Liver (tissue), 9 donors: ENCODE measurements around the gene FRMD1. TPM values are rescaled to one million over a fixed set of nuclear protein-coding genes. Genes with fewer than 3 reads are reported as not detected.

Experiments
- DNase-seq: peaks from one replicate; pipeline ENCODE4 v3.0.0-alpha.2; 2017; ENCODE audit warnings: low spot score
- H3K27ac ChIP-seq, 2 donors: one replicate each; pipeline ENCODE4 v1.7.0; 2013; ENCODE audit warnings: inconsistent platforms in 2 of 2, low read length in 2 of 2, control low read depth in 1 of 2, low read depth in 1 of 2, mild to moderate bottlenecking in 1 of 2
- H3K27me3 ChIP-seq, 4 donors: one replicate each; pipeline versions ENCODE4 v1.6.1 to v1.7.0; 2013; ENCODE audit warnings: low read length in 3 of 4, inconsistent platforms in 1 of 4, mild to moderate bottlenecking in 1 of 4, moderate library complexity in 1 of 4; ENCODE audit not compliant: control insufficient read depth in 4 of 4, insufficient read depth in 4 of 4
- H3K36me3 ChIP-seq, 4 donors: one replicate each; pipeline versions ENCODE4 v1.6.1 to v1.7.0; 2013; ENCODE audit warnings: low read length in 3 of 4, mild to moderate bottlenecking in 3 of 4, low read depth in 1 of 4, moderate library complexity in 1 of 4; ENCODE audit not compliant: control insufficient read depth in 4 of 4, insufficient read depth in 3 of 4
- H3K4me1 ChIP-seq, 4 donors: one replicate each; pipeline versions ENCODE4 v1.6.1 to v1.7.0; 2013; ENCODE audit warnings: low read length in 3 of 4, mild to moderate bottlenecking in 3 of 4, moderate library complexity in 1 of 4; ENCODE audit not compliant: control insufficient read depth in 4 of 4, insufficient read depth in 4 of 4
- H3K4me3 ChIP-seq, 3 donors: one replicate each; pipeline versions ENCODE4 v1.6.1 to v1.7.0; 2013; ENCODE audit warnings: low read length in 3 of 3, control low read depth in 1 of 3, low read depth in 1 of 3, mild to moderate bottlenecking in 1 of 3
- H3K9ac ChIP-seq, 2 donors: one replicate each; pipeline ENCODE4 v1.7.0; 2013; ENCODE audit warnings: low read length in 2 of 2, mild to moderate bottlenecking in 2 of 2, moderate library complexity in 2 of 2, control low read depth in 1 of 2, low read depth in 1 of 2
- H3K9me3 ChIP-seq, 4 donors: one replicate each; pipeline versions ENCODE4 v1.6.1 to v1.7.0; 2013; ENCODE audit warnings: low read length in 3 of 4; ENCODE audit not compliant: control insufficient read depth in 4 of 4
- CTCF ChIP-seq: fragments of 150-350 bp; IDR thresholded peaks from 2 replicates; pipeline ENCODE4 v1.5.1; 2017; ENCODE audit warnings: improper control_type of control experiment, low read depth, low read length; ENCODE audit not compliant: missing input control
- EGR1 ChIP-seq, 2 donors: IDR thresholded peaks; 2 replicates each; pipeline ENCODE4 v1.6.1; 2016 to 2018; ENCODE audit warnings: antibody characterized with exemption in 2 of 2, low read depth in 2 of 2
- FOXA1 ChIP-seq: IDR thresholded peaks from 2 replicates; pipeline ENCODE4 v1.6.1; 2016; ENCODE audit warnings: antibody characterized with exemption
- FOXA2 ChIP-seq: IDR thresholded peaks from 2 replicates; pipeline ENCODE4 v1.6.1; 2016; ENCODE audit warnings: antibody characterized with exemption
- GABPA ChIP-seq, 2 donors: IDR thresholded peaks in 1 of 2; conservative IDR thresholded peaks in 1 of 2; 2 replicates each; pipeline ENCODE4 v1.6.1; 2016; ENCODE audit warnings: antibody characterized with exemption in 2 of 2, mild to moderate bottlenecking in 1 of 2, moderate library complexity in 1 of 2
- HNF4A ChIP-seq, 2 donors: conservative IDR thresholded peaks; 2 replicates each; pipeline ENCODE4 v1.6.1; 2016; ENCODE audit warnings: antibody characterized with exemption in 2 of 2, mild to moderate bottlenecking in 2 of 2
- HNF4G ChIP-seq: IDR thresholded peaks from 2 replicates; pipeline ENCODE4 v1.6.1; 2016; ENCODE audit warnings: antibody characterized with exemption
- JUND ChIP-seq, 2 donors: IDR thresholded peaks; 2 replicates each; pipeline ENCODE4 v1.6.1; 2016; ENCODE audit warnings: antibody characterized with exemption in 2 of 2
- REST ChIP-seq: IDR thresholded peaks from 2 replicates; pipeline ENCODE4 v1.6.1; 2016; ENCODE audit warnings: antibody characterized with exemption, mild to moderate bottlenecking
- SP1 ChIP-seq: IDR thresholded peaks from 2 replicates; pipeline ENCODE4 v1.6.1; 2018; ENCODE audit warnings: antibody characterized with exemption, mild to moderate bottlenecking
- TAF1 ChIP-seq: conservative IDR thresholded peaks from 2 replicates; pipeline ENCODE4 v1.6.1; 2016; ENCODE audit warnings: antibody characterized with exemption, mild to moderate bottlenecking
- YY1 ChIP-seq: IDR thresholded peaks from 2 replicates; pipeline ENCODE4 v1.6.1; 2016; ENCODE audit warnings: antibody characterized with exemption, mild to moderate bottlenecking
- WGBS: extraction: QIAGEN DNeasy Blood & Tissue Kit; methylation state at CpG from one replicate; pipeline ENCODE4 v1.1.7; 2013; 5-methylcytosine and 5-hydroxymethylcytosine counted together
- polyA plus RNA-seq, 2 donors: library from polyadenylated mRNA; stranded (reverse) in 1 of 2; unstranded in 1 of 2; fragments of 200-250 nt in 1 of 2; fragments of >200 nt in 1 of 2; fragmentation: Nextera tagmentation in 1 of 2; extraction: Ambion mirVana in 1 of 2; gene quantifications; one replicate each; pipeline versions ENCODE4 v1.2.1 to v1.2.3, GENCODE V29; 2013 to 2015
- total RNA-seq, 2 donors: library from RNA; depleted of rRNA; stranded (reverse); fragments of >200 nt; gene quantifications; one replicate each; pipeline ENCODE4 v1.2.3, GENCODE V29; 2014
- TF ChIP-seq, protein P1 (sequence below): IDR thresholded peaks from 2 replicates; pipeline ENCODE4 v1.6.1; 2016; ENCODE audit warnings: antibody characterized with exemption
- TF ChIP-seq, protein P2 (sequence below): IDR thresholded peaks from 2 replicates; pipeline ENCODE4 v1.6.1; 2016; ENCODE audit warnings: antibody characterized with exemption
- TF ChIP-seq, protein P3 (sequence below): IDR thresholded peaks from 2 replicates; pipeline ENCODE4 v1.6.1; 2016; ENCODE audit warnings: antibody characterized with exemption
- donor health status: healthy.
- donor health status: healthy.
- donor health status: healthy.
- donor health status: healthy.
- donor health status: healthy.

FRMD1 gene
- total and polyA plus RNA-seq, 4 donors, result 0.04 to 0.17 (median 0.12) TPM

DNA sequence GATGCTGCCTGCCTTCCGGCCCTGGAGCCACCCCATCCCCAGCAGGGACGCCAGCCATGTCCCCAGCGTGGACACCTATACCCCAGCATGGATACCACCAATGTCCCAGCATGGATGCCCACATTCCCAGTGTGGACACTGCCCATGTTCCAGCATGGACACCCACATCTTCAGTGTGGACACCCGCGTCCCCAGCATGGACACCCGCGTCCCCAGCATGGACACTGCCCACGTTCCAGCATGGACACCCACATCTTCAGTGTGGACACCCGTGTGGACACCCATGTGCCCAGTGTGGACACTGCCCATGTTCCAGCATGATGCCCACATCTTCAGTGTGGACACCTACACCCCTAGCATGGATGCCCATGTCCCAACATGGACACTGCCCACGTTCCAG, 7.1 kb upstream of the FRMD1 start:
- no peaks in the 10 kb centered on the region for H3K27me3 ChIP-seq
- H3K9ac ChIP-seq, result no peak overlapping the region
- TF ChIP-seq, protein P1, sequence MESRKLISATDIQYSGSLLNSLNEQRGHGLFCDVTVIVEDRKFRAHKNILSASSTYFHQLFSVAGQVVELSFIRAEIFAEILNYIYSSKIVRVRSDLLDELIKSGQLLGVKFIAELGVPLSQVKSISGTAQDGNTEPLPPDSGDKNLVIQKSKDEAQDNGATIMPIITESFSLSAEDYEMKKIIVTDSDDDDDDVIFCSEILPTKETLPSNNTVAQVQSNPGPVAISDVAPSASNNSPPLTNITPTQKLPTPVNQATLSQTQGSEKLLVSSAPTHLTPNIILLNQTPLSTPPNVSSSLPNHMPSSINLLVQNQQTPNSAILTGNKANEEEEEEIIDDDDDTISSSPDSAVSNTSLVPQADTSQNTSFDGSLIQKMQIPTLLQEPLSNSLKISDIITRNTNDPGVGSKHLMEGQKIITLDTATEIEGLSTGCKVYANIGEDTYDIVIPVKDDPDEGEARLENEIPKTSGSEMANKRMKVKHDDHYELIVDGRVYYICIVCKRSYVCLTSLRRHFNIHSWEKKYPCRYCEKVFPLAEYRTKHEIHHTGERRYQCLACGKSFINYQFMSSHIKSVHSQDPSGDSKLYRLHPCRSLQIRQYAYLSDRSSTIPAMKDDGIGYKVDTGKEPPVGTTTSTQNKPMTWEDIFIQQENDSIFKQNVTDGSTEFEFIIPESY, result no peak
- TF ChIP-seq FOXA2, result no peak
- TF ChIP-seq, protein P2, sequence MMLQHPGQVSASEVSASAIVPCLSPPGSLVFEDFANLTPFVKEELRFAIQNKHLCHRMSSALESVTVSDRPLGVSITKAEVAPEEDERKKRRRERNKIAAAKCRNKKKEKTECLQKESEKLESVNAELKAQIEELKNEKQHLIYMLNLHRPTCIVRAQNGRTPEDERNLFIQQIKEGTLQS, result no peak
- TF ChIP-seq, protein P3, sequence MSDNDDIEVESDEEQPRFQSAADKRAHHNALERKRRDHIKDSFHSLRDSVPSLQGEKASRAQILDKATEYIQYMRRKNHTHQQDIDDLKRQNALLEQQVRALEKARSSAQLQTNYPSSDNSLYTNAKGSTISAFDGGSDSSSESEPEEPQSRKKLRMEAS, result no peak
- TF ChIP-seq FOXA1, result no peak
- no peak for TF ChIP-seq HNF4A (conservative IDR thresholded peaks at IDR 0.05)
- no peak for TF ChIP-seq YY1
- no peak for TF ChIP-seq TAF1
- TF ChIP-seq SP1, result no peak
- no peak for TF ChIP-seq JUND (IDR thresholded peaks at IDR 0.05)
- TF ChIP-seq GABPA (IDR thresholded peaks at IDR 0.05 in 1 of 2, conservative IDR thresholded peaks at IDR 0.05 in 1 of 2), result no peak
- H3K27ac ChIP-seq, result no peak overlapping the region
- 86% methylated on average over 10 of the region's 10 CpGs for WGBS
- H3K9me3 ChIP-seq, result no peaks in the 10 kb centered on the region
- no peak for DNase-seq
- H3K4me1 ChIP-seq, result no peaks in the 10 kb centered on the region
- no peaks in the 10 kb centered on the region for H3K36me3 ChIP-seq
- H3K4me3 ChIP-seq, result no peak overlapping the region

DNA sequence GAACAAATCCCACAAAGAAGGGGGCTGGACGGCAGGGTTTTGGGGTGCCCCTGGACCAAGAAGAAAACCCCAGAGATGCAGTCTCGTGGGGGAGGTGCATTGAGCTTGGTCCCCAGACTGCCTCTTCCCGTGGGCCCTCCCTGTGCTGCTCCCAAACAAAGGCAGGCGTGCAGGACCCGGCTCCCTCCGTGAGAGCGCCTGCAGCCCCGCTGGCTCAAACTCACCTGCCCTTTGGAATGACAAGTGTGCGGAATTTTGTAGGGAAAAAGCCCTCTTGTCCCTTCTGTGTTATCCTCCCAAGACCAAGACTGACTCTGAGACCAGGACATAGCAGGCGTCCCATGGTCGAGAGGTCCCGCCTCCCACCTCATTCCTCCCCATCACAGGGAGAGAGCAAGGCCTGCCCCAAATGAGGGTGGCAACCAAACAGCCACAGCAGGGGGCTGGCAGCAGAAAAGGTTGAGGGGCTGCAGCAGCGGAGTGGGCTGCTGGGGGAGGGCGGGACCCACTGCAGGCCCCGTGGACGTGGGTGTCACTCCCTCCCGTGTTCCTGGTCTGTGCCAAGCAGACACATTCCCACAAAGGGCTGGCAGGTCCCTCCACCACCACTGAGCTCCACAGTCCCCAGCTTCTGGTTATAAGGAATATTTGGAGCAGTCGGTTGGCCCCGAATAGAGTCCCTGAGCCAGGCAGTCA, 5.6 kb upstream of the FRMD1 start:
- WGBS, result 89% methylated on average over 19 of the region's 19 CpGs
- Histone ChIP-seq H3K9me3 (no peaks in the 10 kb centered on the region), H3K27ac (no peak overlapping the region), H3K36me3 (no peaks in the 10 kb centered on the region), H3K27me3 (no peaks in the 10 kb centered on the region), H3K4me3 (no peak overlapping the region), H3K4me1 (peaks cover 0 to under 1% (median under 1%) of the 10 kb centered on the region in 4 donors), H3K9ac (no peak overlapping the region)
- DNase-seq, result no peak
- TF ChIP-seq CTCF (no peak), FOXA2 (no peak), TAF1 (no peak), EGR1 (IDR thresholded peaks at IDR 0.05; ENCODE audit: low read depth in 2 of 2) (no peak), HNF4G (no peak), REST (no peak), GABPA (IDR thresholded peaks at IDR 0.05 in 1 of 2, conservative IDR thresholded peaks at IDR 0.05 in 1 of 2) (no peak)
- TF ChIP-seq, protein P1, result no peak
- TF ChIP-seq, protein P3, result no peak
